HG02981 (cell line): ENCODE results near the gene GNA12.

Experiments used
- ATAC-seq: cut with Tn5 transposase; IDR thresholded peaks from one replicate; pipeline ENCODE4 v1.9.1; 2021; ENCODE audit warnings: mild to moderate bottlenecking, moderate library complexity; ENCODE audit not compliant: unreplicated experiment

GNA12 gene

DNA sequence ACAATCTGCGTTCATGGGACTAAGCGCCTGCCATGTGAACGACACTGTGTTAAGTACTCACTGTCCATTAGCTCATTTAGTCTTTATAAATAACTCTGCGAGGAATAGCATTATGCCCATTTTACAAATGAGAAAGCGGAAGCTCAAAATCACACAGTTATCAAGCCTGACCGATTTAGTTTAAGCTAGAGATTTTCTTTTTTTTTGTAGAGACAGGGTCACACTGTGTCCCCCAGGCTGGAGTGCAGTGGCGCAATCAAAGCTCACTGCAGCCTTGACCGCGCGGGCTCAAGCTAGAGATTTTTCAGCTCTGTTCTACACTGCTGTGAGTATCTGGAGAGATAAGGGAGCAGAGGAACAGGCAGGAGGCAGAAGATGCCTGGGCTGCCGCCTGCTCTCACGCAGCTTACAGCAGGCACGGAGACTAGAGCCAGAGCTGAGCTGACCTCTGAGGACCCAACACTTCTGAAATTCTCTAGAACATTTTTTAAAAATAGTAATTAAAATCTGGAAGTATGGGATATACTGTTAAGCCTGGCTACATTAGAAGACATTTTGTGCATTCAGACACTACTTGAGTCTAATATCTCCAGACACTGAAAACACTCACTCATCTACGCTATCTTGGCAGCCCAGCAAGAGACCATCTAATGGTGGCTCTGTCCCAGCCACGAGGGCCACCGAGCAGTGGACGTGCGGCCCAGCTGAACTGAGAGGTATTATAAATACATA, 38.7 kb downstream of the GNA12 start:
- no peak for ATAC-seq

DNA sequence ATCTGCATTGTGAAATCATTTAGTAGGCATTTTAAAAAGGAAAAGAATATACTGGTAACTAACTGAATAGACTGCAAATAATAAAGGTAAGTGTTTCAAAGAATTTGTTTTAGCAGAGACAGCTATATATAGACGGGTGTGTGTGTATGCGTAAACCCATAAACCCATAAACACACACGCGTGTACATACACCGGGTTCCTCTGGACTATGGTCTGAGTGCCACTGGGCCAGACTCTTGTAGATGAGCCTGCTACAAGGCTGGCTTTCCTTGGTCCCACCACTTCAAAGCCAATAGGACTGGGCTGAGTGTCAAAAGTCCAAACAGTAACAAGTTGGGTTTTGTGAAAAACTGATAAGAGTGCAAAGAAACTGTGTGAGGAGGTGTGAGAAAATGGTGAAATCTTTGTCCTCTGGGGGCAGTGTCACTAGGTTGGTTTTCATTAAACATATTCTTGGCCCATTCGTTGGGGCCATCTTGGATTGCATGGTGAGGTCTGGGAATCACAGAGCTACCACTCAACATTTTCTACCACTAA, 39.8 kb downstream of the GNA12 start:
- no peak for ATAC-seq

- no peak for ATAC-seq
Measured at GRCh38 chr7:2803755-2804154, 40.4 kb downstream of the GNA12 start.

DNA sequence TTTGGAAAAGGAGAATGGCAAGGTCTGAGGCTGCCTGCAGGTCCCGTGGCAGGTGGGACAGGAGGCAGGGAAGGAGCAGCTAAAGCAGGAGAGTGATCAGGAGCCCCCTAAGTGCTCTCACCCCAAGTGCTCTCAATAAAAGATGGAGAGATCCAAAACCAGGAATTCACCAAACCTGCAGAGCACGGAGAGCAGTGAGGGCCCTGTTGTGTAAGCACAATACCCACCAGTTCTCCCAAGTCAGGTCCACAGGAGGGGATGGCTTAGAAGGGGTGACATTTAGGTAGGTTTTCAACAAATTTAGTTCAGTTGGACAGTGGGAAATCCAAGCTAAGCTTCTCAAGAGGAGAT, 40.8 kb downstream of the GNA12 start:
- no peak for ATAC-seq

DNA sequence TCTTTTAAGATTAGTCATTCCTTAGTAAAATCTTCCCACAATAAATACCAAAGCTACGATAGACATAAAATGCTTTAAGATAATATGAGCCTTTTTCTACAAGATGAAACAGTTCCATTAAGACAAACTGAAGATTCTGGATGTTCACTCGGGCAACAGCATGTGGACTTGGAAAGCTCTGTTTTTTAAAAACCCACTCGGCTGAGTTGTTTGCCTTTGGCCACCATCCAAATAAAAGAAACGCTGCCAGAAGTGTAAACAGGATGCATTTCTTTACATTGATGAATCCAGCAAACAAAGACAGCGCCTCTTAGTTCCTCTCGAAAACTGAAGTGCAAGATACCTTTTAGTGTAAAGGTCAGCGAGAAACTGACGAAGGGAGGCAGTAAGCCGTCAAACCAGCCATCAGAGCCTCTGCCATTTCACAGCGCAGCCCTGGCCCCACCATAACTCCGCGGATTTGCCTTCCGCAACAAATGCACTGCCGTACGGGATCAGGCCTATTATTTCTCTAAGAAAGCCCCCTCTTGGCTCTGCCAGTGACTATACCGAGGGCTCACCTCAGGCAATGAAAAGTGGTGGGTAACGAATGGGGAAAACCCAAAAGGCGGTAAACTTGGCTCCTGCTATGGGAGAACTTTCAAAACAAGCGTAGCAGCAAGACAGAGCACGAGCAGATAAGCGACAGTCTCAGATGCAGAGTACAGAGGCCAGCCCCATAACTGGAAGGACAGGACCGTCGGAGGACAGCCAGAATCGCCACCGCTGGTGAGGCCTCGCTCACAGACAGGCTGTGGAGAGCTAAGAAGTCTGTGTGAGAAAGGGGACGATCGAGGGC, 41.4 kb downstream of the GNA12 start:
- no peak for ATAC-seq

GRCh38 chr7:2802101-2802500, 42.0 kb downstream of the GNA12 start:
- ATAC-seq = no peak

DNA sequence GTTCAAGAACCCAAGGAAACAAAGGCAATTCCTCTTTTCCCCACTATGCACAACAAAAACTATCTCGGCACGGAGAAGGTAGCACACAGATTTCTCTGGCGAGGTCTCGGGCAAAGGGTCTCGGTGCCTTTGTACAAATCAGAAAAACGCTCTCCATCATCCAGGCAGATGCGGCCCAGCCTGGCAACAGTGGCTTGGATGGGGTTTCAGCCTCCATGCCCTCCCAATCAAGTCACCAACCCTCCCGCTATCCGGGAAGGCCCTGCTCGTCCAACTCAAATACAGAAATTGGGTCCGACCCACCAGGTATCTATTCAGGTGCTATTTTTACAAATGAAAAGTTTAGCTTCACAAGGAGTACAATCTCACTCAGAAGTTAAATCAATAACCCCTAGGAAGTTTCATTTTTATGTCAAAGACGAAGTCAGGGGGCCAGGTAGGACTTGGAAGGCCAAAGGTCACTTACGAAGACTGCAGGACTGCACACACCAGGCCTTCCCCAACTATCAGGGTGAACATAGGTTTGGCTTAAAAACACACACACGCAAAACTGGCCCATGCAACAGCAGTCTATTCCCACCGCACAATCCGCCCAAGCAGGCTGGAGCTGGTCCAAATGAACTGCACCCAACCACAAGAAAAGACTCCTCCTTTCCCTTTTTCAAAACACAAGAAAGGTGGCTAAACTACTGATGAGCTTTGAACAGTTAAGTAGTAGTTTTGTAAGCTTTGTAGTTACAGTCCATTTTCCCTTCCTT, 43.0 kb downstream of the GNA12 start:
- ATAC-seq = no peak

DNA sequence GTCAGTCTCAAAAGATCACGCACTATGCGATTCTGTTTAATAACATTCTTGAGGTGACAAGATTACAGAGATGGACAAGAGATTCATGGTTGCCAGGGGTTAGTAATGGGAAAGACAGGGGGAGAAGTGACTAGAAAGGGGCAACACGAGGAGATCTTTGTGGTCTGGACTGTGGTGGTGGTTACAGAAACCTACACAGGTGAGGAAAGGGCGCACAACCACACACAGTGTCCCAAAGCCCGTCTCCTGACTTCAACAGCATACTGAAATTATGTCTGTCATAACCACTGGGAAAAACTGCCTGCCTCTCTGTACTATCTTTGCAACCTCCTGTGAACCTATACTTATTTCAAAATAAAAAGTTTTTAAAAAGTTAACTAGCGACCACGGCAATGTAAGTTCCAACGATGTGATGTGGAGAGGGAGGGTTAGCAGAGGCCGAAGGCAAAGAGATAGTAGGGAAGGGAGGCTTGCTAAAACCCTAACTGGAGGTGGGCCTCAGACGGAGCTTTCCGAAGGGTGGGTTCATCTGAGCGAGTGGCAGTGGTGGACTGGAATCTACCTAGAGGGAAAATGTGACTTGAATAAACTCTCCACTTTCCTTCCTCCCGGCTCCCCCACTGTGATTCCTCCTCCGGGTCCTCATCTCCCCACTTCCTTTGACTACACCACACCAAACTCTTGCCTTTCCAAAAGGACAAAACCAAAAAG, 43.7 kb downstream of the GNA12 start:
- no peak for ATAC-seq

DNA sequence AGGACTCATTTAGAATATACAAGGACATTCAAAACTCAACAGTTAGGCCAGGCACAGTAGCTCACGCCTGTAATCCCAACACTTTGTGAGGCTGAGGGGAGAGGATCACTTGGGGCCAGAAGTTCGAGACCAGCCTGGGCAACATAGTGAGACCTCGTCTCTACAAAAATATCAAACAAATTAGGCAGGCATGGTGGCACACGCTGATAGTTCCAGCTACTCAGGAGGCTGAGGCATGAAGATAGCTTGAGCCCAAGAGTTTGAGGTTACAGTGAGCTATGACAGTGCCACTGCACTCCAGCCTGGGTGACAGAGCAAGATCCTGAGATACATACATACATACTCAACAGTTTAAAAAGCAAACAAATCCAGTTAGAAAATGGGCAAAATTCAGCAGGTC, 44.9 kb downstream of the GNA12 start:
- ATAC-seq = no peak

- ATAC-seq = no peak
Measured at GRCh38 chr7:2798669-2799068, 45.4 kb downstream of the GNA12 start.

DNA sequence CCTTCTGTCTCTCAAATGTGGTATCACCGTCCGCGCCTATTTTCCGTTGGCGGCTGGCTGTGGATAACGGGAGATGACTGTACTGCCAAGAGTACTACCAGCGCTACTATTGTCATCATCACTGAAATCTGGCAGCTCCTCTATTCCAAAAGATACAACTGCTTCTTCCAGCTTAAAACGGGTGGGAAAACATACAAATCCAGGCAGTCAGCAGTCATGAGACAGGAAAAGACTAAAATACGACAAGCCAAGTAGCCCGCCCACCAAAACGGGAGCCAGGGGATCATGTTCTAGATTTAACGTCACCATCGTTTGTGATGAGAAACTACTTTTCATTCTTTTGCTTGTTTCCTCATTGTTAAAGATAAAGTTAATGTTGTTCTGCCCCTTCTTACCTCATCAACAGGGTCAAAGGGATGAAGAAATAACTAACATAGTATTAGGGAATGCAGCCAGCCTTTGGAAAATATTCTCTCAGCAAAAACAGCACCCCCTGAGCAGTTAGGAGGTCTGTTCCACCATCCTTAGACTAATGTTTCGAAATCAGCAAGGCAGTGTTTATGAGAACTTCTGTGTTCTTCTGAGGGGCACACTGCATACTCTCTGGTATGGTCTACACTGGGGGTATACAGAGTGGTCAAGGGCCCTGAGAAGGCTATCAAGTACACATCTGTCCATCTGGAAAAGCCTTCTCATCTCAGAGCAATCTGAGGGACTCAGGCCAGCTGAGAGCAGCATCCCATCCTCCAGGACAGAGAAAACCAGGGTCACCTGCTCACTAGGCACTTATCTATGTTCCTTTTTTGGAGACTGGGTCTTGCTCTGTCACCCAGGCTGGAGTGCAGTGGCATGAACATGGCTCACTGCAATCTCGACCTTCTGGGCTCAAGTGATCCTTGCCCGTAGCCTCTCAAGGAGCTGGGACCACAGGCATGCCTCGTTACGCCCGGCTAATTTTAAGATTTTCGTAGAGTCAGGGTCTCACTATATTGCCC, 47.5 kb downstream of the GNA12 start:
- ATAC-seq = no peak

DNA sequence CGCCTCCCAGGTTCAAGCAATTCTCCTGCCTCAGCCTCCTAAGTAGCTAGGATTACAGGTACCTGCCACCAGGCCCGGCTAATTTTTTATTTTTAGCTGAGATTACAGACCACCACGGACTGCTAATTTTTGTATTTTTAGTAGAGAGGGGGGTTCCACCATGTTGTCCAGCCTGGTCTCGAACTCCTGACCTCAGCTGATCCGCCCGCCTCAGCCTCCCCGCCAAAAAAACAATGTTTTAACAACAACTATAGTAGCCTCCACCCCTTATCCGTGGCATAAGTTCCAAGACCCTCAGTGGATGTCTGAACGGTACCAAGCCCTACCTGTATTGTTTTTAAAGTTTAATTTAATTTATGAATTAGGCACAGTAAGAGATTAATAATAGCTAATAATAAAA, 48.2 kb downstream of the GNA12 start:
- ATAC-seq = no peak

DNA sequence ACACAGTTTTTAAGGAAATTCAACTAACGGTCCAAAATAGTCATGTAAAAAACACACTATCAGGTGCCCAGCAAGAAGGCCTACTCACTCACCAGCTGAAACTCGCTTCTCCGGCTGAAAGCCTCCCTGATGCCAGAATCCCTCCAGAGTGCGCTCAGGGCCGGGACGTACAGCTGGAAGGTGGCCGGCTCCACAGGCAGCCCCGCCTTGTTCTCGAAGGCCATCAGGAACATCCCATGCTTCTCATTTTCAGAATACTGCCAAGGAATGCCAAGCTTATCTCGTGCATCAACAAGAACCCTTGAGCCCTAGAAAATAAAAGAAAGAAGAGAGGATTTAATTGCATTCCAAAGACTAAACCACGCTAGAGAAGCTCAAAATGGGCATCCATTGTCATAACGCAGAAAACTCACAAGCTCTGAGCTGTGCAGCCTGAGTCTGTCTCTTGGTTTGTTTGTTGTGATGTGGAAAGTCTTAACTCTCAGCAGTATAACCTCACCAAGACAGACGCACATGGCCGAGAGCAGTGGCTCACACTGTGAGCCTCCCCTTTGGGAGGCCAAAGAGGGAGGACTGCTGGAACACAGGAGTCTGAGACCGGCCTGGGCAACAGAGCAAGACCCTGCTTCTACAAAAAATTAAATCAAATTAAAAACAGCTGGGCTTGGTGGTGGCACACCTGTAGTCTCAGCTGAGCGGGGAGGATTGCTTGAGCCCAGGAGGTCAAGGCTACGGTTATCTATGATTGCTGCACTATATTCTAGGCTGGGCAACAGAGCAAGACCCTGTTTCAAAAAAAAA, 49.1 kb downstream of the GNA12 start:
- ATAC-seq = no peak

GRCh38 chr7:2792856-2793487, 51.1 kb downstream of the GNA12 start:
- ATAC-seq = no peak

DNA sequence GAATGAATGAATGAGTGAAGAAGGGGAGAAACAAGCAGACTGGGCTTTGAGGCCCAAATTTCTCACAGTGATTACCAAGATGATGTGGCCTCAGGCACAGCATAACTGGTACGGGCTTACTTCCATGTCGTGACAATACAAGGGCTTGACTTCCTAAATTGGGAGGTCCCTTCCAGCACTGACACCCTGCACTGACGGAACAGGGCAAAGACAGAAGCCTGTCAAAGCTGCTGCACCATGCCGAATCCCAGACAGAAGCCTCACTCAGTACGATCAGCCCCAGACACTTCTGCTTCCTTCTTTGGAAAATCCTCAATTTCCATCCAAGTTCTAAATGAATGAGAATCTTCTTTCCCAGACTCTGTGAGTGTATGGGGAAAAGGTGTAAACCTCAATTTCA, 51.9 kb downstream of the GNA12 start:
- no peak for ATAC-seq

DNA sequence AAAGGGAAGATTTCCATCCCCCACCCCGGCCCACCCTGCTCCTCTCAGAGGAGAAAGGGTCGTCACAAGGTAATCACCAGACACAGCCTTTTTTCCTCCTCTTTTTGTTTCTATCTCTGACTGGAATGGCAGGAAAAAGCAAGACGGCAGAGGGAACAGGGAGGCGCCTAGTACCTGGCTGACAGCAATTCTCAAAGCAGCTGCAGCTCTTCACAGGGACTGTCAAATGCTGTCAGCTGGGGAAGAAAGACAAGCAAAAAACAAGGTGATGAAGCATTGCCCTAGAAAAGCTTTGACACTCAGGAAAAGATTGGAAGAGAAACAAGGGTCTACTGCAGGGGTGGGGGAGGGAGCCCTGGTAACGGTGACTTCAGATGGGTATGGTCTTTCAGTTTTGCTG, 52.7 kb downstream of the GNA12 start:
- no peak for ATAC-seq

DNA sequence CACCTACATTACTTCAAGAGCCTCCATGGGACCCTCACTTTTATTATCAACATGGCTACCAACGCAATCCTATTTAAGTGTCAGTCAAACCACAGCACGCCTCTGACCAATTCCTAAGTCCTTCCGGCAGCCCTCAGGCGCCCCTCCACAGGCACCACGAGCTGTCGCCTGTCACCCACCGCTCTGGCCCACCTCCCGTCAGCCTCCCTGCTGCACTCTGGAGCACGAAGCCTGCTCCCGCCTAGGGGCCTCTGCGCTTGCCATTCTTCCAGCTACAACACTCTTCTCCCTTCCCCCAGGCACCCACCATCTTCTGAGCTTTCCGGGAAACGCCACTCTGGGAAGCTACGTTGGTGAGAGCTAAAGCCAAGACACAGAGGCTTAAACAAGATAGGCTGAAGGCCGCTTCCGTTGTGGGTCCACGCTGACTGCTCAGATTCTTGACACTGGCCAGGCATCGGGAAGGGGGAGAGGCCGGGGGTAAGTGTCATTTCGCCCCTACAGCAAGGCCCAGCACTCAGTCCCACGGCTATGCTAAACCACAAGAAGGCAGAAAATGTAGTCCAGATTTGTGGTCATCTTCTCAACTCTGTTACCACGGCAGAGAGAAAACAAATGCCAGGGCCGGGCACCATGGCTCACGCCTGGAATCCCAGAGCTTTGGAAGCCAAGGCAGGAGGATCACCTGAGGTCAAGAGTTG, 56.7 kb downstream of the GNA12 start:
- ATAC-seq = no peak

DNA sequence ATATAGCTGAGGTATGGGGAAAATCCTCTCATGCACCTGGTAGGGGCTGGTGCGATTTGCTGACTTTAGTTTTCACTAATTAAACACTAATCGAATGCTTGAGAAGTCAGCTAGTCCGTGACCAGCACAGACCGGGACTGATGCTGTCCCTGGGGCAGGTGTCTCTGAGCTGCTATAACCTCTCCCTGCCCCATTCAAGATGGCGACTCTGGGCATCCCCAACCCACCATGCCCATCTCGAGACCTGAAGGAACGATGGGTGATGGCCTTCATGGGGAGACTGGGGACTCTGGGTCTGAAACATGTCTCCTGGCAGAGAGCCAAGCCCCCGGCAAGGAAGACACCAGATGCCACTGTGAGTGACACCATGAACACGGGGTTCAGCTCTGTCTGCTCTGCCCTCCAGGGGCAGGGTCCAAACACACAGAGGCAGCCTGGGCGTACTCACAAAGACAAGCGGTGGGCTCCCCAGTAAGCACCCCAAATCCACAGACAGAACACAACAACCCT, 57.4 kb downstream of the GNA12 start:
- ATAC-seq = no peak
